ENCODE results near the gene CNTNAP5.

The CNTNAP5 gene

DNA sequence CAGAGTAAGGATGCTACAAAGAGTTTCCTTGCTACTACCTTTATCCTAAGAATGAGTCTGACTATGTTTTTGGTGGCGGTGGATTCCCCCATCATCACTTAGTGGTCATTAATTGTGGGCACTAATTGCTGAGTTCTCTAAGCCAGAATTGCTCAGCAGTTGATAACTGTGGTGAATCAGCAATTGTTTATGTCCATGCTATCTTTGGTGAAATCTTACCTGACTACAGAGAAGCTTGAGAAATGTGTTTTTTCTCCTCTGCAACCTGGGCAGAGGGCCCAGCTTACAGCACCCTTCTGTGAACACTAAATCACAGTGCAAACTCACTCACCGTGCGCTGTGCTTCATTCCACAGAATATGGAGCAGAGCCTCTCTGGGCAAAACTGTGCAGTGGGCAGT, 683.6 kb downstream of the CNTNAP5 start:
- no peaks in the 10 kb centered on the region for H3K4me1 ChIP-seq
- intact Hi-C loops (cut with DNase I; ENCODE audit: low total_unique reads), result no loop called here
- H3K36me3 ChIP-seq, result no peaks in the 10 kb centered on the region
- TF ChIP-seq, protein P1, sequence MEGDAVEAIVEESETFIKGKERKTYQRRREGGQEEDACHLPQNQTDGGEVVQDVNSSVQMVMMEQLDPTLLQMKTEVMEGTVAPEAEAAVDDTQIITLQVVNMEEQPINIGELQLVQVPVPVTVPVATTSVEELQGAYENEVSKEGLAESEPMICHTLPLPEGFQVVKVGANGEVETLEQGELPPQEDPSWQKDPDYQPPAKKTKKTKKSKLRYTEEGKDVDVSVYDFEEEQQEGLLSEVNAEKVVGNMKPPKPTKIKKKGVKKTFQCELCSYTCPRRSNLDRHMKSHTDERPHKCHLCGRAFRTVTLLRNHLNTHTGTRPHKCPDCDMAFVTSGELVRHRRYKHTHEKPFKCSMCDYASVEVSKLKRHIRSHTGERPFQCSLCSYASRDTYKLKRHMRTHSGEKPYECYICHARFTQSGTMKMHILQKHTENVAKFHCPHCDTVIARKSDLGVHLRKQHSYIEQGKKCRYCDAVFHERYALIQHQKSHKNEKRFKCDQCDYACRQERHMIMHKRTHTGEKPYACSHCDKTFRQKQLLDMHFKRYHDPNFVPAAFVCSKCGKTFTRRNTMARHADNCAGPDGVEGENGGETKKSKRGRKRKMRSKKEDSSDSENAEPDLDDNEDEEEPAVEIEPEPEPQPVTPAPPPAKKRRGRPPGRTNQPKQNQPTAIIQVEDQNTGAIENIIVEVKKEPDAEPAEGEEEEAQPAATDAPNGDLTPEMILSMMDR (IDR thresholded peaks at IDR 0.05), result no peak
- H3K27ac ChIP-seq, result no peak overlapping the region
- no peaks in the 10 kb centered on the region for H3K9me3 ChIP-seq
- no peak overlapping the region for H3K4me3 ChIP-seq
- no peaks in the 10 kb centered on the region for H3K27me3 ChIP-seq
- DNase-seq, result no peak

DNA sequence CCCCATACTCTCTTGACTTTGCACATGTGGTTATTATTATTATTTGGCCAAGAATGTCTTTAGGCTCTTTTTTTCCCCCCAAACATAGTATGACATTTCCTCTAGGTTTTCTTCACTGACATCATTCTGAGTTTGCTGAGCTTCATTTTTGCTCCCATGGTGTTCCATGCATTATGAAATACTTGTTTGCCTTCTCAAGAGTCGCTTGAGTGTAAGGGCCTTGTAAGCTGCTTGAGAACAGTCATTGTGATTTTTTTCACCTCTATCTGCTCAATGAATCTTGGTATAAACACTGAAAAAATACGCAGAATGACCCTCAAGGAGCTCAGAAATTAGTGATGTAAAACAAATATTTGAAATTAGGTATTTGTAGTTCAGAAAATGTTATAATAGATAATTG, 688.9 kb downstream of the CNTNAP5 start:
- H3K27ac ChIP-seq, result no peak overlapping the region
- no peak for DNase-seq
- no peaks in the 10 kb centered on the region for H3K36me3 ChIP-seq
- TF ChIP-seq, protein P1 (IDR thresholded peaks at IDR 0.05), result no peak
- H3K4me1 ChIP-seq, result no peaks in the 10 kb centered on the region
- intact Hi-C loops (cut with DNase I; ENCODE audit: low total_unique reads), result no loop called here
- H3K9me3 ChIP-seq, result no peaks in the 10 kb centered on the region
- no peak overlapping the region for H3K4me3 ChIP-seq
- H3K27me3 ChIP-seq, result no peaks in the 10 kb centered on the region

DNA sequence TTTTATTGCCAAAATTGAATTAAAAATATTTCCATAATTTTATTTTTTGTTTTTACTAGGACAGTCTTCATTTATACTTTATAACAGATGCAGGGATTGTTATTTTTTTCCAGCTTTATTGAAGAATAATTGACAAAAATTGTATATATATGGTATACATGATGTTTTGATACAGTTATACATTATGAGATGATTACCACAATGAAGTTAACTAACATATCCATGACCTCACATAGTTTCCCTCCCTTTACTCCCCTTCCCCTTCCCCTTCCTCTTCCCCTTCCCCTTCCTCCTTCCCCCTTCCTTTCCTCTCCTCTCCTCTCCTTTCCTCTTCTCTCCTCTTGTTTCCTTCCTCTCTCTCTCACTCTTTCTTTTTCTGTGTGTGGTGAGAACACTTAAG, 700.1 kb downstream of the CNTNAP5 start:
- DNase-seq, result no peak
- TF ChIP-seq, protein P1 (IDR thresholded peaks at IDR 0.05), result no peak
- intact Hi-C loops (cut with DNase I; ENCODE audit: low total_unique reads), result no loop called here
- Histone ChIP-seq H3K4me3 (no peak overlapping the region), H3K9me3 (no peaks in the 10 kb centered on the region), H3K27me3 (no peaks in the 10 kb centered on the region), H3K27ac (no peak overlapping the region), H3K36me3 (no peaks in the 10 kb centered on the region), H3K4me1 (no peaks in the 10 kb centered on the region)

DNA sequence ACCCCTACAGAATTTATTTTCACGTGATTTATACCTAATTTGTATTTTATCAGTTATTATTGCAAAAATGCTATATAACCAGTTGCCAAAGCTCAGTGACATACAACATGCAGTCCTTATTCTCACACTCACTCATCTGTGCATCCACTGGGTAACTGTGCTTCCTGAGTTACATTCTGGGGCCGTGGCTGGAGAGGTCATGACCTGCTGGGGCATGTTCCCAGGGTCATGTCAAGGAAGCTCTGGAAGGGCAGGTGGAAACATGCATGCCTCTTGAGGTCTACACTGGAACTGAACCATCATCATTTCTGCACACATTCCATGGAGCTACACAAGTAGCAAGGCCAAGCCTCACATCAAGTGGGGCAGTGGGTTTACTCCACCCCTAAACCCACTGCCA, 715.5 kb downstream of the CNTNAP5 start:
- Histone ChIP-seq H3K4me1 (no peaks in the 10 kb centered on the region), H3K27me3 (no peaks in the 10 kb centered on the region), H3K9me3 (no peaks in the 10 kb centered on the region), H3K27ac (no peak overlapping the region), H3K4me3 (no peak overlapping the region), H3K36me3 (no peaks in the 10 kb centered on the region)
- intact Hi-C loops (cut with DNase I; ENCODE audit: low total_unique reads), result no loop called here
- TF ChIP-seq, protein P1 (IDR thresholded peaks at IDR 0.05), result no peak
- DNase-seq, result no peak

DNA sequence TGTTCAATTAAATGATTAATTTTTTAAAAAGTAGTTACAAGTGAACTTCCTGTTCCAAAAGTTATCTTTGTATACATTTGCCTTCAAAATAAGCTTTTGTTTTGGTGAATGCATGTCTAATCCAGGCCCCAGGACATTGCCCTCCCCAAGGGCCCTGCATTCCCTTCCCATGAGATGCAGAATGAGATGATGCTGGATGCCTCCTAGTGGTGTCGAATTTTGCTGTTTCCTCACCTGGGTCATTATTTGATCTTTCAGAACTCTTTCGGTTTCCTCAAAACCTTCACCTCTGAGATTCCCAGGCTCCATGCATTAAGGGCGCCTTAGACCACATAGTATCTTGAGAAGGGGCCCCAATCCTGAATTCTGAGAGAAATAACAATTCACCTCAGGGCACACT, 728.8 kb downstream of the CNTNAP5 start:
- intact Hi-C loops (cut with DNase I; ENCODE audit: low total_unique reads), result no loop called here
- H3K27ac ChIP-seq, result no peak overlapping the region
- H3K4me3 ChIP-seq, result no peak overlapping the region
- H3K9me3 ChIP-seq, result no peaks in the 10 kb centered on the region
- no peaks in the 10 kb centered on the region for H3K27me3 ChIP-seq
- no peaks in the 10 kb centered on the region for H3K36me3 ChIP-seq
- no peak for DNase-seq
- TF ChIP-seq, protein P1 (IDR thresholded peaks at IDR 0.05), result no peak
- H3K4me1 ChIP-seq, result no peaks in the 10 kb centered on the region

DNA sequence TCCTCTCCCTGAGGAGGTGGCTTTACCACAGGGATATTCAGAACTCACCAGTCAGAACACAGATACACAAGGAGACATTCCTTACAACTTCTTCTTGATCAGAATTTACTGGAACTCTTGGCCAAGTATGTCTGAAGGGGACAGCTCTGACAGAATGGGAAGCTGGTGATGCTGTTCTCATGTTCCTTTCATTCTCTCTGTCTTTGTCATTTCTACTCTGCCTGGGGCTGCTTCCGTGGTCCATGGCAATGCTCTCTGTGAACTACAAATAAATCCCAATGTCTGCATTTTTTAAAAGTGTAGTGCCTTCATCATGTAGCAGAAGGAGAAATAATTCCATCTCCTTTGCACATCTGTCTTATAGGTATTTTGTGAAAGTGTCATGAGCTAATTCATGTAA, 730.3 kb downstream of the CNTNAP5 start:
- no peaks in the 10 kb centered on the region for H3K4me1 ChIP-seq
- DNase-seq, result no peak
- intact Hi-C loops (cut with DNase I; ENCODE audit: low total_unique reads), result no loop called here
- H3K9me3 ChIP-seq, result no peaks in the 10 kb centered on the region
- H3K4me3 ChIP-seq, result no peak overlapping the region
- H3K27ac ChIP-seq, result no peak overlapping the region
- no peaks in the 10 kb centered on the region for H3K27me3 ChIP-seq
- TF ChIP-seq, protein P1 (IDR thresholded peaks at IDR 0.05), result no peak
- H3K36me3 ChIP-seq, result no peaks in the 10 kb centered on the region

Data from tibial artery (tissue), 4 donors.